ENCODE measurements around the gene ABCG1. TPM values are rescaled to one million over a fixed set of nuclear protein-coding genes. Genes with fewer than 3 reads are reported as not detected.

ABCG1 gene
- total and polyA plus RNA-seq, 2 experiments from 2014 or later = 8.4 to 10.7 TPM

- H2AFZ ChIP-seq = no peak overlapping the region
- H3K4me3 ChIP-seq = no peak overlapping the region
- no peaks in the 10 kb centered on the region for H4K20me1 ChIP-seq (ENCODE audit: insufficient read depth, poor library complexity, severe bottlenecking)
- no peaks in the 10 kb centered on the region for H3K79me2 ChIP-seq
- H3K27me3 ChIP-seq = no peaks in the 10 kb centered on the region
- no peak for DNase-seq (ENCODE audit: low spot score)
- no peaks in the 10 kb centered on the region for H3K9me2 ChIP-seq (replicated peaks; ENCODE audit: insufficient read depth)
- no peaks in the 10 kb centered on the region for H3K9me3 ChIP-seq (ENCODE audit: low read depth)
- 88% methylated on average over 19 of the region's 19 CpGs for WGBS (ENCODE audit: low lambda C conversion rate, missing lambda C conversion rate)
- no peak overlapping the region for H3K4me2 ChIP-seq
- no peaks in the 10 kb centered on the region for H3K36me3 ChIP-seq (replicated peaks; ENCODE audit: insufficient read depth, low read depth)
- H3K27ac ChIP-seq = no peak overlapping the region
- TF ChIP-seq EZH2phosphoT487 (IDR thresholded peaks at IDR 0.05; ENCODE audit: low read depth, severe bottlenecking, unreplicated experiment) (no peak), EZH2 (IDR thresholded peaks at IDR 0.05; ENCODE audit: borderline replicate concordance) (no peak)
- TF ChIP-seq, protein P1, sequence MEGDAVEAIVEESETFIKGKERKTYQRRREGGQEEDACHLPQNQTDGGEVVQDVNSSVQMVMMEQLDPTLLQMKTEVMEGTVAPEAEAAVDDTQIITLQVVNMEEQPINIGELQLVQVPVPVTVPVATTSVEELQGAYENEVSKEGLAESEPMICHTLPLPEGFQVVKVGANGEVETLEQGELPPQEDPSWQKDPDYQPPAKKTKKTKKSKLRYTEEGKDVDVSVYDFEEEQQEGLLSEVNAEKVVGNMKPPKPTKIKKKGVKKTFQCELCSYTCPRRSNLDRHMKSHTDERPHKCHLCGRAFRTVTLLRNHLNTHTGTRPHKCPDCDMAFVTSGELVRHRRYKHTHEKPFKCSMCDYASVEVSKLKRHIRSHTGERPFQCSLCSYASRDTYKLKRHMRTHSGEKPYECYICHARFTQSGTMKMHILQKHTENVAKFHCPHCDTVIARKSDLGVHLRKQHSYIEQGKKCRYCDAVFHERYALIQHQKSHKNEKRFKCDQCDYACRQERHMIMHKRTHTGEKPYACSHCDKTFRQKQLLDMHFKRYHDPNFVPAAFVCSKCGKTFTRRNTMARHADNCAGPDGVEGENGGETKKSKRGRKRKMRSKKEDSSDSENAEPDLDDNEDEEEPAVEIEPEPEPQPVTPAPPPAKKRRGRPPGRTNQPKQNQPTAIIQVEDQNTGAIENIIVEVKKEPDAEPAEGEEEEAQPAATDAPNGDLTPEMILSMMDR (IDR thresholded peaks at IDR 0.05; ENCODE audit: poor library complexity) = no peak
- H3K4me1 ChIP-seq (ENCODE audit: insufficient read depth) = no peaks in the 10 kb centered on the region
These were observed 31.8 kb downstream of the ABCG1 start for GRCh38 chr21:42250422-42251403.

DNA sequence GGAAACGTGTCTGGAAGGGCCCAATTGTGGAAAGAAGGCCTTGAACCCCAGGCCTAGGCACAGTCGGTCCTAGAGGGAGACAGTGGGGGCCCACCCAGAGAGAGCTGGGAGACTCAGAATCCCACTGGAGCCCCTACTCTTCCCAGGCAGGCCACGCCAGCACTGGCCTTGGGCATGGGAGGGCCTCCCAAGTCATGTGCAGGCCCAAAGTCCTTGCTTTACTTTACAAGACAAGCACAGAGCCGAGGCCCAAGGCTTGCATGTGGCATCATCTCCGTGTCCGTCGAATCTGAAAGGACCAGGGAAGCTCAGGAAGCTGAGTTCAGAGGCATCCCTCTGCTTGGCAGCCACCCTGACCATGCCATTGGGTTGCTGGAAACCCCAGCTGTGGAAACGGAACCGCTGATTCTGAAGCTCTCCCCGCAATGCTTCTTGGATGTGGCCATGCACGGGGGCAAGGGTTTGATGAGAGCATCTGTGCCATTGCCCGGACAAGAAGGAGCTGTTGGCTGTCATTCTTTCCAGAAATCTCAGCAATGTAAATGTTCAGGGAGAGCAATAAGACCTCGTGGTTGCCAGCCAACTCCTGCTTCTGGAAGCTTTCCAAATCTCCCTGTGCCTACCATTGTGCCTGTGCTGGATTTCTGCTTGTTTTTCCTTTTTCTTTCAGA, 32.8 kb downstream of the ABCG1 start:
- no peaks in the 10 kb centered on the region for H3K9me2 ChIP-seq (replicated peaks; ENCODE audit: insufficient read depth)
- H3K36me3 ChIP-seq (replicated peaks; ENCODE audit: insufficient read depth, low read depth) = no peaks in the 10 kb centered on the region
- no peak overlapping the region for H3K4me3 ChIP-seq
- no peak for TF ChIP-seq EZH2 (IDR thresholded peaks at IDR 0.05; ENCODE audit: borderline replicate concordance)
- TF ChIP-seq, protein P1 (IDR thresholded peaks at IDR 0.05; ENCODE audit: poor library complexity) = no peak
- DNase-seq (ENCODE audit: low spot score) = no peak
- no peak overlapping the region for H2AFZ ChIP-seq
- H3K4me1 ChIP-seq (ENCODE audit: insufficient read depth) = no peaks in the 10 kb centered on the region
- no peaks in the 10 kb centered on the region for H3K79me2 ChIP-seq
- WGBS (ENCODE audit: low lambda C conversion rate, missing lambda C conversion rate) = 89% methylated on average over 13 of the region's 13 CpGs
- no peak overlapping the region for H3K27ac ChIP-seq
- H3K4me2 ChIP-seq = no peak overlapping the region
- no peaks in the 10 kb centered on the region for H3K9me3 ChIP-seq (ENCODE audit: low read depth)
- H4K20me1 ChIP-seq (ENCODE audit: insufficient read depth, poor library complexity, severe bottlenecking) = no peaks in the 10 kb centered on the region
- no peaks in the 10 kb centered on the region for H3K27me3 ChIP-seq

GRCh38 chr21:42252325-42252654, 33.4 kb downstream of the ABCG1 start:
- Histone ChIP-seq H3K27ac (no peak overlapping the region), H3K4me3 (no peak overlapping the region), H3K79me2 (no peaks in the 10 kb centered on the region), H3K4me2 (no peak overlapping the region), H3K27me3 (no peaks in the 10 kb centered on the region), H4K20me1 (ENCODE audit: insufficient read depth, poor library complexity, severe bottlenecking) (no peaks in the 10 kb centered on the region), H2AFZ (no peak overlapping the region), H3K4me1 (ENCODE audit: insufficient read depth) (no peaks in the 10 kb centered on the region), H3K9me3 (ENCODE audit: low read depth) (no peaks in the 10 kb centered on the region), H3K36me3 (replicated peaks; ENCODE audit: insufficient read depth, low read depth) (no peaks in the 10 kb centered on the region), H3K9me2 (replicated peaks; ENCODE audit: insufficient read depth) (no peaks in the 10 kb centered on the region)
- no peak for DNase-seq (ENCODE audit: low spot score)
- TF ChIP-seq EZH2 (IDR thresholded peaks at IDR 0.05; ENCODE audit: borderline replicate concordance) (no peak), EZH2phosphoT487 (IDR thresholded peaks at IDR 0.05; ENCODE audit: low read depth, severe bottlenecking, unreplicated experiment) (no peak)
- TF ChIP-seq, protein P1 (IDR thresholded peaks at IDR 0.05; ENCODE audit: poor library complexity) = no peak
- 80% methylated on average over 8 of the region's 8 CpGs for WGBS (ENCODE audit: low lambda C conversion rate, missing lambda C conversion rate)
